Measurements from ENCODE around the gene SIGLEC9.

Gene SIGLEC9

DNA sequence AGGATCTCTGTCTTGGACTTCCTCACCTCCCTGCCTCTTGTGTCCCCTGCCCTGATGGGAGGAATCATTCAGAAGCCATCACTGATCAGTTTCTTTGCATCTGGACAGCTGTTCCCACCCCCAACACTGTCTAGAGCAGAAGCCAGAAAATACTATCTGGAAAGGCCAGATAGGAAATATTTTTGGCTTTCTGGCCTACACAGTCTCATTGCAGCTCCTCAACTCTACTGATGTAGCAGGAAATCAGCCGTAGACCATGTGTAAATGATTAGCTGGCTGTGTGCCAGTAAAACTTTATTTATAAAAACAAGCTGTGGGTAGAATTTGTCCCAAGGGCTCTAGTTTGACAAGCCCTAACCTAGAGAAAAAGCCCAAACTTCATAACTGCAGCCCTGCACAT, 23.0 kb downstream of the SIGLEC9 start:
- no peak for DNase-seq

DNA sequence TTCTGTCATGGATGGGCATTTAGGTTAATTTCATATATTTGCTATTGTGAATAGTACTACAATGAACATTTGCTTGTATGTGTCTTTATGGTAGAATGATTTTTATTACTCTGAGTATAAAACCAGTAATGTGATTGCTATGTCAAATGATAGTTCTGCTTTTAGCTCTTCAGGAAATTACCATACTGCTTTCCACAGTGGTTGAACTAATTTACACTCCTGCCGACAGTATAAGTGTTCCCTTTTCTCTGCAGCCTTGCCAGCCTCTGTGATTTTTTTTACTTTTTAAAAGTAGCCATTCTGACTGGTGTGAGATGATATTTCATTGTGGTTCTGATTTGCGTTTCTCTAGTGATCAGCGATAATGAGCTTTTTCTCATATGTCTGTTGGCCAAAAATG, 23.9 kb downstream of the SIGLEC9 start:
- DNase-seq, result no peak

- DNase-seq, result no peak
These were observed 25.9 kb downstream of the SIGLEC9 start for GRCh38 chr19:51150627-51151026.

DNA sequence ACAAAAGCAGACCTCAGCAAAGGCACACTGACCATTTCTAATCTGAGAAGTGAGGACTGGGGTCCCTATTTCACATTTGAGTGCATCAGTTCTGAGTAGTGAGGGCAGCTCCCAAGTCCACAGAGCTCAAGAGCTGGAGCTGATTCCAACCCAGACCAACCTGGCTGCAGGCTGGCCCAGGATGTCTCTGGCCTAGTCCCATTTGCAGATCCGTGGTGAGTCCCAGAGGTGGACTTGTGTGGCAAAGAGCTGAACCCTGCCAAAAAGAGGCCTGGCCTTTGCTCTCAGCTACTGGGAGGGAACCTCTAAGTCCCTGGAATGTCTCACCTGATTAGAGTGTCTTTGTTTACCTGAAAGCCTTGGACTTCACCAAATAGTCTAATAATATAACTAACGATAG, 32.0 kb downstream of the SIGLEC9 start:
- DNase-seq, result no peak

DNA sequence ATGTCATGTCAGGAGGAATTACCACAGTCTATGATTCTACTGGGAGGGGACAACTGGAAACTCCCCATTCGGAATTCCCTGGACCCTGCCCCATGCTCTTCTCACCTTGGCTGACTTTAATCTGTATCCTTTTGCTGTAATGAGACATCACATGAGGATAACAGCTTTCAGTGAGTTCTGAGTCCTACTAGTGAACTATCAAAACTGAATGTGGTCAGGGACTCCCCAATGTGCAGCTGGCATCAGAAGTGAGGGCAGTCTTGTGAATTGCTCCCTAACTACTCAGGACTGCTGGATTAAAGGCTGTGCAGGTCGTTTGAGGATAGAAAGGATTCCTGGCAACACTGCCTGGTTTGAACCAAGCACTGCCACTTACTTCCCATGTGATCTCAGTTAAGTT, 32.6 kb downstream of the SIGLEC9 start:
- no peak for DNase-seq

DNA sequence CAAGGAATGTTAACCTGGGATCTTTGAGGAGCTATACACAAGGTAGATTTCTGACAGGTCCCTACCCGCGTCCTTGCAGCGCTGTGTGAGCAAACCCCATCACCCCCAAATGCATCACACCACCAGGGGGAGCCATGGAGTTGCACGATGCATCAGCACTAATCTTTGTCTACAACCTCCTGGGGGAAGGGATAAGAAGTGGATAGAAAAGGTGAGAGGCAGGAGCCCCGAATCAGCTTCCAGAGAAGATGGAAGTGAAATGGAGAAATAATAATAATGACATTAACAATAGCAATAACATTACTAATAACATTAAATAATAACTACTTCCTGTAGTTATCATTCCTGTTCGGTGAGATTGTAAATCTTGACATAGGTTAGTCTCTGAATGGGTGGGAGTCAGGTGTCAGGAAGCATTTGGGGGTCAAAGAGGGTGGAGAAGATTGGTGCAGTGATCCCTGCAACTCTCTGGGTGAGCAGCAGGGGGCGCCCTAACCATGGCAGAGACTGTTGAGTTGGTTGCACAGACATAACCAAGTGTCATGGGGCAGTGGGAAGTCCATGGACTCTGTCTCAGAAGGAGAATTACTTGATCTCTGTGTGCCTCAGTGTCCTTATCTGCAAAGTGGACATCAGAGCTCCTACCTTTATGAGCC, 33.9 kb downstream of the SIGLEC9 start:
- DNase-seq, result peak in 1 of 2 experiments; percentile 18

DNA sequence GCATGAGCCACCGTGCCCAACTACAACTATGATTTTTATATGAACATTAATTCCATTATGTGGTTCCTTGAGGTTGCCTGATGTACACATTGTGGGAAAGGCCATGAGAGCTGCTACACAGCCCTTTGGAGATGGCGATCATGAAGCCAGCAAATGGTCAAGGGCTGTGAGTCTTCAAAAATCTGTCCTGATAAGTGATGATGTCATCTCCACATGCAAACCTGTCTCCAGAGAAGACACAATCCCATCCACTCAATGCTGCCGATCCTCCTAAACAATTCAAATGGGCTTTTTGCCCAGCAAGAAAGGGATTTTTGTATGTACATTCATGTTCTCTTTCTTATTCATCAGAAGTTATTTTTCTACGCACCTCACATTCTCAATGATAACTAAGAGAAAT, 35.0 kb downstream of the SIGLEC9 start:
- no peak for DNase-seq

- DNase-seq, result no peak
These were observed 36.6 kb downstream of the SIGLEC9 start for GRCh38 chr19:51161266-51161665.

DNA sequence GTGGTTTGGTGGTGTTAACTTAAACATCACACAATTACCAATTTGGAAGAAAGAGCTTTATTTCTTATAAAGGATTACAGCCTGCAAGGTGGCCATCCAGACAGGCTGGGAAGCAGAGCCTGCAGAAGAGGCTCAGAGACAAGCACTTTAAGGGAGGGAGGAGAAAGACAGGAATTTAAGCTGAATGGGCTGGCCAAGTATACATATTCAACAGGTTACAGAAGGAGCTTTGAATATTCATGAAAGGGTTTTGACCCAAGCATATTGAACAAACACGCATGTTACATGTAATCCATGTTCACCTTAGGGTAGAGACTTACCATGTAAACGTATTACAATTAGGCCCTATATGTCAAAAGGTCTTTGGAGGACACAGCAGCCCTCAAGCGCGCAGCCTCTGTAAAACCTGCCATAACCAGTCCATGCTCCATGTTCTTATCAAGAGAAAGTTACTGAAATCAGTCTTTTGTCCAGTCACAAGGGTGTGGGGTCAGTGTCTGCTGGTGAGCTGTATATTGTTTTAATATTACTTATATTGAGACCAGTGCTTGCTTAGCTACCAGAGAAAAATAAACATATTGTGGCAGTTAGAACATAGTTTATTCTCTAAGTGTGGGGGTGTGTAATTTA, 37.3 kb downstream of the SIGLEC9 start:
- no peak for DNase-seq

- DNase-seq, result no peak
These were observed 38.6 kb downstream of the SIGLEC9 start for GRCh38 chr19:51163257-51163656.

- DNase-seq, result no peak
These were observed 39.5 kb downstream of the SIGLEC9 start for GRCh38 chr19:51164215-51164614.

GRCh38 chr19:51166846-51167490, 42.3 kb downstream of the SIGLEC9 start:
- DNase-seq, result no peak

- no peak for DNase-seq
These were observed 44.0 kb downstream of the SIGLEC9 start for GRCh38 chr19:51168564-51169282.

DNA sequence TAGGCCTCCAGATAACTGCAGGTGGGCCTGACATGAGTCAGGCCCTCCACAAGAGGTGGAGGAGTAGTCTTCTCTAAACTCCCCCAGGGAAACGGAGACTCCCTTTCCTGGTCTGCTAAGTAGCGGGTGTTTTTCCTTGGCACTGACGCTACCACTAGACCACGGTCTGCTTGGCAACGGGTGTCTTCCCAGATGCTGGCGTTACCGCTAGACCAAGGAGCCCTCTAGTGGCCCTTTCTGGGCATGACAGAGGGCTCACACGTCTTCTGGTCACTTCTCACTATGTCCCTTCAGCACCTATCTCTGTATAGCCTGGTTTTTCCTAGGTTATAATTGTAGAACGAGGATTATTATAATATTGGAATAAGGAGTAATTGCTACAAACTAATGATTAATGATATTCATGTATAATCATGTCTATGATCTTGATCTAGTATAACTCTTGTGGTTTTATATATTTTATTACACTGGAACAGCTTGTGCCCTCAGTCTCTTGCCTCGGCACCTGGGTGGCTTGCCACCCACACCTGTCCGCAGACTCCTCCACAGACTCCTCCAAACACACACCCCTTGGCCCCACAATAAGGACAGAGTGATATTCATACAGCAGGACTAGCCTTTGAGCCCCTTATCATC, 44.7 kb downstream of the SIGLEC9 start:
- DNase-seq, result peak in 1 of 2 experiments; percentile 60

GRCh38 chr19:51172223-51172622, 47.5 kb downstream of the SIGLEC9 start:
- DNase-seq, result no peak

- DNase-seq, result no peak
These were observed 49.0 kb downstream of the SIGLEC9 start for GRCh38 chr19:51173681-51174080.

DNA sequence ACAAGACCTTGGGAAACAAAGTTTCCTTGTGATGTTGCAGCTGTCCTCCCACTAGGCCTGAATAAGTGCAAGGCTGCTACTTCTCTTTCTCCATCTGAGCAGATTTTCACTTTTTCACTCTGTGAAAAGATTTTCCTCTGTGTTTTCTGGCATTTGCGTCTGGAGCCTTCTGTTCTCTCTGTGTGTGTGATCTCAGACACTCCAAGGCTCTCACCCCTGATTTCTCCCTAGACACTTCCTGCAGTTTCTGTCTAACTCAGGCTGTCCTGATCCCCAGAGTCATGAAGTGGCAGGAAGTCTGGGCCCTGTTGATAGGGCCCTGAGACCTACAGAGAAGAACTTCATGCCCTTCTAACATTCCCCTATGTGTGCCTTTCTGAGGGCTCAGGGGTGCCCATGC, 54.5 kb downstream of the SIGLEC9 start:
- DNase-seq, result no peak
